Ramos (cell line): ENCODE results near the gene ANKRD29.

Experiments used
- in situ Hi-C: fragments of 300-500 bp; cut with MboI; formaldehyde crosslinking; loops from one replicate; pipeline ENCODE4 v1.14.3; 2022; ENCODE audit warnings: low sequenced_read_pairs; ENCODE audit not compliant: unreplicated experiment

The ANKRD29 gene

DNA sequence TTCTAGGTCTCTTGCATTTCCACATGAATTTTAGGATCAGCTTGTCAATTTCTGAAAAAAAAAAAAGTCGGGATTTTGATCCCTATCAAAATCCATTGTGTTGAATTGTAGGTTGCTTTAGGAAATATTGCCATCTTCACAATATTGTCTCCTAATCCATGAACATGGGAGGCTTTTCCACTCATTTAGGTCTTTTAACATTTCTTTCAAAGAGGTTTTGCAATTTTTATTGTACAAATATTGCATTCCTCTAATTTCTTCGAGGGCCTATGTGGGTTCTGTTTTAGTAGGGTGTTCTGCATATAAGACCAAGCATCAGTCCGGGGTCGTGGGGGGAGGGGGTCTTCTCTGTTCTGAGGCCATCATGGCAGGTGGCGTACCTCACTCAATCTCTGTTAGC is 25.8 kb upstream of the ANKRD29 start:
- in situ Hi-C loops = no loop called here

DNA sequence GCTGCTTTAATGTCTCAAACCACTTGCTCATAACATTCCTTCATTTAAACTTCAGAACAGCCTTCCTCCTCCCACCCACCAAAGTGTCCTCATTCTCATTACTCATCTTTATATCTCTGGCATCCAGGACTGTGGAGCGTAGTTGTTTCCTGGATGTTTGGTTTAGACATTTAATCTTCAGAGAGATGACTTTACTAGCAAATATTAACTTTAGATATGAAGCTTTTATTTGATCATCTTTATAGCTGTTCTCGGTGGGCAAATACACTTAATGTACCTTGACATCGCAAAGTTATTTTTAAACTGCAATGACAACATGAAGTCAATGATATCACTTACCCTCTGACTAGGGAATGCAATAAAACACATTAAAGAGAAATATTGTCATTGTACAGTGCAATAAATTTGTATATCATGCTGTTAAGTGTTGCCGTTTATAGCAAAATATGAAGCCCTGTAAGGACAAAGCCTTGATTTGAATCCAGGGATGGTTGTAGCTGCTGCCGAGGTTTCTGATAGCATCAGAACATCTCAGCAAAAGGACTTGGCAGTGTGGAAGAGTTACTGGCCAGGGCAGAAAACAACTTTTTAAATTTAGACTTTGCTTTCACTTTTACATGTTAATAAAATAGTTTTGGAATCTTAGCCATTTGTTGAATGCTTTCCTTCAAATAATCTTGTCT is 21.9 kb upstream of the ANKRD29 start:
- in situ Hi-C loops = no loop called here

DNA sequence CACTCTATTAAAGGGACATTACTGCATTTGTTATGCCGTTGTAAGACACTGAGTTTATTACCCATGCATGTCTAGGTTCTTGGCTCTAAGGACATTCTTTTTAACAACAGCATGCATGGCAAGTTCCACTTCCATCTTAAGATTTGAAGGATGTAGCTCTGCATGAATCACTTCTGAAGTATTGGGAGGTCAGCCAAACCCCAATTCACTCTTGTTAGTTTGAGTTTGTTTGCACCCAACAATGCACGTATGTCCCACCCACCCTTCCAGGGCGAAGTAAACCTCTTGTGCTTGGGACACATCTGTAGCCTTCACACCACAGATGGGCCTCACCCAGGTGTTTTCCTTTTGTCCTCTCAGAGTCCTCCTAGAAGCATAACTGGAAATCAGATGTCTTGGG is 21.0 kb upstream of the ANKRD29 start:
- in situ Hi-C loops = no loop called here

- in situ Hi-C loops = no loop called here
These were observed 20.4 kb upstream of the ANKRD29 start for GRCh38 chr18:23683155-23683554.

DNA sequence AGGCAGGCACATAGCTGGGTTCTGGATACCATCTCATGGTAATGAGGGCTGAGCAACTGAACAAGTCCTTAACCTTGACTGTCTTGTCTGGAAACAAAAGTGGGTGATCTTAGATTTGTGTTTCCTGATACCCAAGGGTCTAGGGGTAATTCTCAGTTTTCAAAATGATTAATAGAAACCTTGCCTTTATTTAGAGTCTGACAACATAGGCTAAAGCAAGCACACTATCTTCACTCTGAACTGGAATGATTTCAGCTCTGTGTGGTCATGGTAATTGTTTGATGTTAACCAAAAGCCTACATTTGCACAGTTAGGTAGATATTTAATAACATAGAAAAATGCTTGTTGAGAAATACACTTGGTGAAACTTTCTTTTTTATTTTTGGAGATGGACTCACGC is 19.8 kb upstream of the ANKRD29 start:
- in situ Hi-C loops = no loop called here

DNA sequence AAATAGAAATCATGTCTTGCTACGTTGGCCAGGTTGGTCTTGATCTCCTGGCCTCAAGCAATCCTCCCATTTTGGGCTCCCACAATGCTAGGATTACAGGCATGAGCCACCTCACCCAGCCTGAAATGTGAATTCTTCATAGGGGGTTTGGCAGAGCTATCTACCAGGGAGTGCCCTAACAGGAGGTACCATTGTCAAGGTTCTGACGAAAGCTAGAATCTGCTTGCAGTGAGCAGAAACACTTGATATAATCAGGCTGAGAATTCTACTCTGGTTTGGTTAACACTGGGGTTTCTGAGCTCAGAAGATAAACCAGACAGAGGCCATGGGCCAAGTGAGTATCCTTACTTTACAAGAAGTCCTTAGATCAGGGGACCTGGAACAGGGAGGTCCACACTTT is 19.3 kb upstream of the ANKRD29 start:
- in situ Hi-C loops = no loop called here

- in situ Hi-C loops = no loop called here
These were observed 13.2 kb upstream of the ANKRD29 start for GRCh38 chr18:23675896-23676295.

GRCh38 chr18:23675236-23675635 is 12.5 kb upstream of the ANKRD29 start:
- in situ Hi-C loops = no loop called here

- in situ Hi-C loops = no loop called here
These were observed 11.0 kb upstream of the ANKRD29 start for GRCh38 chr18:23673725-23674124.

DNA sequence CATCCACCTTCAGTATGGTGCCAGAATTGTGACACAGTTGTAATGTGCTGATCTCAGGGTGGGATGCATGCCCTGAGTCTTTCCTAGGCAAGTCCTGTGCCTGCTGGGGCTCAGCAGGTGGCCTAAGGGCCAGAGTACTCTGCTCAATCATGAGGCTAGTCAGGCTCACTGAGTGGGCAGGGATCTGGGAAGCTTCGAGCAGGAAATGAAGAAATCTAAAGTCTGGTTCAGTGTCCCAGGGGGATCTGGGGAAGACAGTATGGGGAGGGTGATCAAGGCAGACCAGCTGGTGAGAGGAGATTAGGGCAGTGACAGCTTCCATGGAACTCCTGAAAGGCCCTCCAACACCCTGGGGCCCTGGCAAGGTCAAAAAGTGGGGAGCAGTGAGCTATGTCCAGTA is 8.9 kb upstream of the ANKRD29 start:
- in situ Hi-C loops = no loop called here

- in situ Hi-C loops = no loop called here
These were observed 7.2 kb upstream of the ANKRD29 start for GRCh38 chr18:23669804-23670405.

- in situ Hi-C loops = no loop called here
These were observed 6.6 kb upstream of the ANKRD29 start for GRCh38 chr18:23669202-23669766.

DNA sequence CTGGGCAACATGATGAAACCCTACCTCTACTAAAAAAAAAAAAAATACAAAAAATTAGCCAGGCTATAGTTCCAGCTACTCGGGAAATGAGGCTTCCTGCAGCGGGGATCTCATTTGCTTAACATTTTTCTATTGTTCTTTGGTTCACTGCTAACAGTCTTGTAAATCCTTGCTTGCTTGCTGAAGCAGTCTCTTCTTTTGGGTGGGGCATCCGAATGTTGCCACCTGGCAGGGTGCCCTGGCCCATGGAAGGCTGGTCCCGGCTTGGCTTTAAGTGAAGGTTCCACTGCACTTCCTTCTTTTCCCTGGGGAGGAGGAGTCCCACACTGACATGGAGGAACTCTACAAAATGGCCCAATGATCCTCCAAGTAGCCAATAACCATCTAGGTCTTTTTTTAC is 6.0 kb upstream of the ANKRD29 start:
- in situ Hi-C loops = no loop called here

GRCh38 chr18:23667114-23667513 is 4.4 kb upstream of the ANKRD29 start:
- in situ Hi-C loops = no loop called here

- in situ Hi-C loops = no loop called here
These were observed 2.0 kb upstream of the ANKRD29 start for GRCh38 chr18:23664674-23665073.

GRCh38 chr18:23661735-23662308 is 889 bp downstream of the ANKRD29 start:
- in situ Hi-C loops = no loop called here

GRCh38 chr18:23658285-23658684 is 4.4 kb downstream of the ANKRD29 start:
- in situ Hi-C loops = no loop called here

DNA sequence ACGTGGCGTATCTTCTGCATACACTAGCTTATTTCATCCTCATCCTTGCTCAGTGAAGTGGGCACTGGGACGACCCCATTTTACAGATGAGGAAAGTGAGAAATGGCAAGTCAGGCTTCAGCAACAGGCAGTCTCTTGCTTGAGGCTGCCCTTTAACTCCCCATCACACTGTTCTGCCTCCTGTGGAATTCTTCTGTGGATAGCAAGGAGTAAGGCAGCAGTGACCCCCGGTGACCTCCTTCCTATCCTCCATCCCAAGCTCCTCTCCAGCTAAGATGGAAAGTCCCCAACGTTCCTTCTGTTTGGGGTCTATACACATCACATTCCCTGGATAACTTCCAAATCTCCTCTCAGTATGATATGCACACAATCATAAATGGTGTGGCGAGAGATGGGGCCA is 10.5 kb downstream of the ANKRD29 start:
- in situ Hi-C loops = no loop called here

- in situ Hi-C loops = no loop called here
These were observed 11.5 kb downstream of the ANKRD29 start for GRCh38 chr18:23650968-23651927.

GRCh38 chr18:23648940-23649607 is 13.6 kb downstream of the ANKRD29 start:
- in situ Hi-C loops = no loop called here
